HEK293 (cell line): ENCODE results near the gene ABHD17A.

Experiments used
- CTCF ChIA-PET: fragments of 350-600 bp; formaldehyde crosslinking; extraction: SDS; loops from one replicate; lab custom pipeline; 2021; ENCODE audit warnings: antibody characterized with exemption; lab: Yijun Ruan, JAX
- POLR2A ChIA-PET: fragments of 300-600 bp; formaldehyde crosslinking; extraction: SDS; loops from one replicate; lab custom pipeline; 2020; ENCODE audit warnings: antibody characterized with exemption, inconsistent platforms; lab: Yijun Ruan, JAX
- H3K27ac ChIP-seq: fragments of 200-500 bp; sonication (Bioruptor generic); 2 replicates; pipeline ENCODE4 v1.5.1; 2014; ENCODE audit warnings: low read depth, low read length, control low read depth, inconsistent platforms; ENCODE audit errors: extremely low read depth
- H3K36me3 ChIP-seq, 2 experiments: fragments of 200-500 bp in 1 of 2; sonication (Bioruptor generic) in 1 of 2; 1 replicate in 1 of 2; 2 replicates in 1 of 2; pipeline ENCODE4 v1.5.1; 2014 to 2017; ENCODE audit warnings: inconsistent platforms in 2 of 2, low read length in 2 of 2; ENCODE audit not compliant: control insufficient read depth in 2 of 2, insufficient read depth in 1 of 2
- H3K4me1 ChIP-seq: fragments of 200-500 bp; sonication (Bioruptor generic); 2 replicates; pipeline ENCODE4 v1.5.1; 2014; ENCODE audit warnings: mild to moderate bottlenecking, low read length, inconsistent platforms; ENCODE audit not compliant: control insufficient read depth, insufficient read depth
- H3K4me3 ChIP-seq: 2 replicates; pipeline ENCODE4 v1.5.1; 2011; ENCODE audit warnings: low read depth, mild to moderate bottlenecking, control low read depth, low read length, moderate library complexity
- H3K9me3 ChIP-seq: fragments of 200-500 bp; sonication (Bioruptor generic); 2 replicates; pipeline ENCODE4 v1.5.1; 2014; ENCODE audit warnings: low read depth, low read length, inconsistent platforms; ENCODE audit not compliant: control insufficient read depth, insufficient read depth
- FEZF1 ChIP-seq: fragments of 450-650 bp; formaldehyde crosslinking; IDR thresholded peaks from 2 replicates; pipeline ENCODE4 v1.5.1; 2016; ENCODE audit warnings: missing biosample characterization, missing genetic modification characterization
- GLIS2 ChIP-seq: fragments of 450-650 bp; formaldehyde crosslinking; IDR thresholded peaks from 2 replicates; pipeline ENCODE4 v1.5.1; 2016; ENCODE audit warnings: missing biosample characterization, missing genetic modification characterization
- KLF7 ChIP-seq: fragments of 450-650 bp; formaldehyde crosslinking; IDR thresholded peaks from 2 replicates; pipeline ENCODE4 v1.5.1; 2016; ENCODE audit warnings: missing biosample characterization, missing genetic modification characterization, borderline replicate concordance
- OVOL3 ChIP-seq: fragments of 450-650 bp; formaldehyde crosslinking; IDR thresholded peaks from 2 replicates; pipeline ENCODE4 v1.5.1; 2016; ENCODE audit warnings: missing biosample characterization, missing genetic modification characterization
- PBX3 ChIP-seq: sonication (generic); formaldehyde crosslinking; IDR thresholded peaks from 2 replicates; pipeline ENCODE4 v1.8.1; 2022; ENCODE audit warnings: mild to moderate bottlenecking, moderate library complexity, missing genetic modification reagents
- PRDM4 ChIP-seq: fragments of 450-650 bp; formaldehyde crosslinking; IDR thresholded peaks from 2 replicates; pipeline ENCODE4 v1.5.1; 2017; ENCODE audit warnings: missing biosample characterization, missing genetic modification characterization
- SCRT1 ChIP-seq: fragments of 450-650 bp; formaldehyde crosslinking; IDR thresholded peaks from 2 replicates; pipeline ENCODE4 v1.5.1; 2016; ENCODE audit warnings: missing biosample characterization, missing genetic modification characterization, borderline replicate concordance
- SP3 ChIP-seq: fragments of 450-650 bp; formaldehyde crosslinking; IDR thresholded peaks from 2 replicates; pipeline ENCODE4 v1.5.1; 2016; ENCODE audit warnings: missing biosample characterization, missing genetic modification characterization
- ZBTB48 ChIP-seq: fragments of 450-650 bp; formaldehyde crosslinking; IDR thresholded peaks from 2 replicates; pipeline ENCODE4 v1.5.1; 2016; ENCODE audit warnings: missing biosample characterization, missing genetic modification characterization
- ZBTB49 ChIP-seq: fragments of 450-650 bp; formaldehyde crosslinking; IDR thresholded peaks from 2 replicates; pipeline ENCODE4 v1.5.1; 2016; ENCODE audit warnings: missing biosample characterization, missing genetic modification characterization, low read depth
- ZFP41 ChIP-seq: fragments of 450-650 bp; formaldehyde crosslinking; IDR thresholded peaks from 2 replicates; pipeline ENCODE4 v1.5.1; 2016; ENCODE audit warnings: missing biosample characterization, missing genetic modification characterization, borderline replicate concordance
- ZFP69B ChIP-seq: fragments of 450-650 bp; formaldehyde crosslinking; IDR thresholded peaks from 2 replicates; pipeline ENCODE4 v1.5.1; 2016; ENCODE audit warnings: missing biosample characterization, missing genetic modification characterization
- ZNF121 ChIP-seq: fragments of 450-650 bp; formaldehyde crosslinking; IDR thresholded peaks from 2 replicates; pipeline ENCODE4 v1.5.1; 2016; ENCODE audit warnings: missing biosample characterization, missing genetic modification characterization
- ZNF138 ChIP-seq: fragments of 450-650 bp; formaldehyde crosslinking; IDR thresholded peaks from 2 replicates; pipeline ENCODE4 v1.5.1; 2016; ENCODE audit warnings: missing biosample characterization, missing genetic modification characterization, borderline replicate concordance
- ZNF202 ChIP-seq: fragments of 450-650 bp; formaldehyde crosslinking; IDR thresholded peaks from 2 replicates; pipeline ENCODE4 v1.5.1; 2016; ENCODE audit warnings: missing biosample characterization, missing genetic modification characterization, borderline replicate concordance
- ZNF248 ChIP-seq: fragments of 450-650 bp; formaldehyde crosslinking; IDR thresholded peaks from 2 replicates; pipeline ENCODE4 v1.5.1; 2017; ENCODE audit warnings: missing biosample characterization, missing genetic modification characterization
- ZNF398 ChIP-seq: fragments of 450-650 bp; formaldehyde crosslinking; IDR thresholded peaks from 2 replicates; pipeline ENCODE4 v1.5.1; 2017; ENCODE audit warnings: missing biosample characterization, missing genetic modification characterization
- ZNF518A ChIP-seq: fragments of 450-650 bp; formaldehyde crosslinking; conservative IDR thresholded peaks from 2 replicates; pipeline ENCODE4 v1.5.1; 2016; ENCODE audit warnings: low read depth, missing biosample characterization, missing genetic modification characterization
- ZNF529 ChIP-seq: fragments of 450-650 bp; formaldehyde crosslinking; IDR thresholded peaks from 2 replicates; pipeline ENCODE4 v1.5.1; 2017; ENCODE audit warnings: missing genetic modification characterization, missing biosample characterization; ENCODE audit not compliant: insufficient replicate concordance
- ZNF555 ChIP-seq: fragments of 450-650 bp; formaldehyde crosslinking; conservative IDR thresholded peaks from 2 replicates; pipeline ENCODE4 v1.5.1; 2017; ENCODE audit warnings: missing biosample characterization, mild to moderate bottlenecking, missing genetic modification characterization, inconsistent platforms
- ZNF585B ChIP-seq: fragments of 450-650 bp; formaldehyde crosslinking; IDR thresholded peaks from 2 replicates; pipeline ENCODE4 v1.5.1; 2016; ENCODE audit warnings: missing biosample characterization, missing genetic modification characterization
- ZNF610 ChIP-seq: fragments of 450-650 bp; formaldehyde crosslinking; IDR thresholded peaks from 2 replicates; pipeline ENCODE4 v1.5.1; 2016; ENCODE audit warnings: missing biosample characterization, missing genetic modification characterization, borderline replicate concordance
- ZNF629 ChIP-seq: fragments of 450-650 bp; formaldehyde crosslinking; IDR thresholded peaks from 2 replicates; pipeline ENCODE4 v1.5.1; 2017; ENCODE audit warnings: missing biosample characterization, missing genetic modification characterization
- ZNF701 ChIP-seq: fragments of 450-650 bp; formaldehyde crosslinking; IDR thresholded peaks from 2 replicates; pipeline ENCODE4 v1.5.1; 2016; ENCODE audit warnings: missing biosample characterization, missing genetic modification characterization
- ZNF768 ChIP-seq: fragments of 450-650 bp; formaldehyde crosslinking; IDR thresholded peaks from 2 replicates; pipeline ENCODE4 v1.5.1; 2018; ENCODE audit warnings: missing biosample characterization, mild to moderate bottlenecking, missing genetic modification characterization
- ZNF777 ChIP-seq: fragments of 450-650 bp; formaldehyde crosslinking; IDR thresholded peaks from 2 replicates; pipeline ENCODE4 v1.5.1; 2017; ENCODE audit warnings: missing biosample characterization, missing genetic modification characterization, borderline replicate concordance

The ABHD17A gene

GRCh38 chr19:1905863-1906375 is 20.6 kb upstream of the ABHD17A start:
- ChIA-PET CTCF (no interaction called here), POLR2A (interaction anchor here (1.0 to 1.6 kb wide), 6 partner anchors 9 to 624 kb away, joined by 3 to 11 read pairs (median 4); no protein-coding TSS in a partner anchor)
- peak overlapping the region; percentile 81 for H3K27ac ChIP-seq
- H3K36me3 ChIP-seq, result peaks cover 0 to 21% of the 10 kb centered on the region in 2 experiments; a peak in 2 of 3 replicates
- H3K4me3 ChIP-seq, result peak overlapping the region; percentile 81
- peaks cover 12% of the 10 kb centered on the region for H3K4me1 ChIP-seq
- H3K9me3 ChIP-seq, result no peaks in the 10 kb centered on the region
- no peak for TF ChIP-seq OVOL3 (tag by site-specific recombination)
- no peak for TF ChIP-seq PBX3 (CRISPR knock-in tag)
- TF ChIP-seq ZNF529, result no peak
- no peak for TF ChIP-seq ZNF777 (tag by site-specific recombination)
- 0 out of 2 replicates have a peak, but pooled peaks have one; percentile 24 for TF ChIP-seq ZNF610 (tag by site-specific recombination)
- TF ChIP-seq SP3 (tag by site-specific recombination), result no peak
- TF ChIP-seq ZNF398, result no peak
- no peak for TF ChIP-seq ZNF202
- no peak for TF ChIP-seq ZNF585B (tag by site-specific recombination)
- no peak for TF ChIP-seq ZNF518A (tag by site-specific recombination)
- no peak for TF ChIP-seq ZNF138
- no peak for TF ChIP-seq ZNF701
- 0 out of 2 replicates have a peak, but pooled peaks have one; percentile 5 for TF ChIP-seq PRDM4 (tag by site-specific recombination)
- TF ChIP-seq GLIS2 (tag by site-specific recombination), result no peak
- TF ChIP-seq SCRT1, result no peak
- no peak for TF ChIP-seq ZNF121 (tag by site-specific recombination)
- no peak for TF ChIP-seq ZNF555 (tag by site-specific recombination)
- TF ChIP-seq ZBTB48 (tag by site-specific recombination), result no peak
- no peak for TF ChIP-seq ZNF768 (tag by site-specific recombination)
- no peak for TF ChIP-seq ZFP69B (tag by site-specific recombination)
- TF ChIP-seq ZNF629 (tag by site-specific recombination), result no peak
- no peak for TF ChIP-seq KLF7 (tag by site-specific recombination)
- TF ChIP-seq ZNF248 (tag by site-specific recombination), result no peak
- TF ChIP-seq FEZF1 (tag by site-specific recombination), result no peak
- TF ChIP-seq ZBTB49, result no peak
- no peak for TF ChIP-seq ZFP41
